ENCODE data around the gene IL1RAP. TPM values are rescaled to one million over a fixed set of nuclear protein-coding genes. Genes with fewer than 3 reads are reported as not detected.

Gene IL1RAP
- total RNA-seq, 1 donor from 2014 or later = 6.3 TPM

- DNase-seq = no peak
Observed at GRCh38 chr3:190617185-190617584, 103.3 kb downstream of the IL1RAP start.

GRCh38 chr3:190618330-190619030 lies 104.6 kb downstream of the IL1RAP start:
- peak; percentile 41 for DNase-seq

- DNase-seq = no peak
Observed at GRCh38 chr3:190619353-190619752, 105.5 kb downstream of the IL1RAP start.

- no peak for DNase-seq
Observed at GRCh38 chr3:190619761-190620160, 105.9 kb downstream of the IL1RAP start.

GRCh38 chr3:190620886-190621608 lies 107.2 kb downstream of the IL1RAP start:
- DNase-seq = no peak

- DNase-seq = no peak
Observed at GRCh38 chr3:190621927-190622326, 108.0 kb downstream of the IL1RAP start.

GRCh38 chr3:190624282-190624681 lies 110.4 kb downstream of the IL1RAP start:
- no peak for DNase-seq

GRCh38 chr3:190626951-190627620 lies 113.2 kb downstream of the IL1RAP start:
- DNase-seq = no peak

- DNase-seq = no peak
Observed at GRCh38 chr3:190629088-190629487, 115.2 kb downstream of the IL1RAP start.

GRCh38 chr3:190631295-190631694 lies 117.4 kb downstream of the IL1RAP start:
- no peak for DNase-seq

- no peak for DNase-seq
Observed at GRCh38 chr3:190641564-190641963, 127.7 kb downstream of the IL1RAP start.

- no peak for DNase-seq
Observed at GRCh38 chr3:190642016-190642415, 128.1 kb downstream of the IL1RAP start.

GRCh38 chr3:190644035-190644434 lies 130.2 kb downstream of the IL1RAP start:
- DNase-seq = no peak

- DNase-seq = no peak
Observed at GRCh38 chr3:190644766-190645165, 130.9 kb downstream of the IL1RAP start.

GRCh38 chr3:190645932-190646460 lies 132.1 kb downstream of the IL1RAP start:
- no peak for DNase-seq

GRCh38 chr3:190646996-190647395 lies 133.1 kb downstream of the IL1RAP start:
- DNase-seq = no peak

GRCh38 chr3:190655933-190656332 lies 142.0 kb downstream of the IL1RAP start:
- no peak for DNase-seq

GRCh38 chr3:190658106-190658505 lies 144.2 kb downstream of the IL1RAP start:
- no peak for DNase-seq

GRCh38 chr3:190666821-190667220 lies 152.9 kb downstream of the IL1RAP start:
- DNase-seq = no peak

- DNase-seq = no peak
Observed at GRCh38 chr3:190671658-190672057, 157.8 kb downstream of the IL1RAP start.

GRCh38 chr3:190673148-190673547 lies 159.3 kb downstream of the IL1RAP start:
- DNase-seq = no peak

- DNase-seq = no peak
Observed at GRCh38 chr3:190676481-190676880, 162.6 kb downstream of the IL1RAP start.

GRCh38 chr3:190677001-190677400 lies 163.1 kb downstream of the IL1RAP start:
- no peak for DNase-seq

All from dermis blood vessel endothelial cell (primary cell).